ENCODE measurements around the gene SCART1. TPM values are rescaled to one million over a fixed set of nuclear protein-coding genes. Genes with fewer than 3 reads are reported as not detected.

Gene SCART1
- total RNA-seq, 1 experiment from 2014 or later: 0.50 TPM

GRCh38 chr10:133511408-133511807, 57.7 kb downstream of the SCART1 start:
- Mint-ChIP-seq H3K9me3 (peaks cover 82 to 84% of the 10 kb centered on the region in 2 experiments), H3K4me1 (no peaks in the 10 kb centered on the region), H3K27ac (no peak overlapping the region), H3K4me3 (no peak overlapping the region), H3K36me3 (ENCODE audit: insufficient read depth in 1 of 3, low read depth in 3 of 3) (peaks cover 0 to 23% (median 2%) of the 10 kb centered on the region in 3 experiments; a peak in 3 of 7 replicates), H3K27me3 (ENCODE audit: low read depth) (peaks cover 3% of the 10 kb centered on the region)
- Histone ChIP-seq H3K4me1 (ENCODE audit: insufficient read depth, low read length) (no peaks in the 10 kb centered on the region), H3K79me2 (ENCODE audit: insufficient read depth, low read length) (no peaks in the 10 kb centered on the region), H2AFZ (ENCODE audit: low read length) (no peak overlapping the region), H2BK5ac (ENCODE audit: insufficient read length, low read length) (no peak overlapping the region), H3K4ac (ENCODE audit: low read depth, low read length) (no peak overlapping the region), H3K56ac (ENCODE audit: insufficient read length, low read depth, low read length) (no peak overlapping the region), H2BK15ac (ENCODE audit: low read depth, low read length) (no peak overlapping the region), H2BK12ac (ENCODE audit: insufficient read length, low read depth, low read length) (no peak overlapping the region), H3K23me2 (ENCODE audit: insufficient read length, low read depth, low read length, poor library complexity, severe bottlenecking) (no peaks in the 10 kb centered on the region), H4K8ac (replicated peaks; ENCODE audit: insufficient read length, low read depth, low read length) (no peak overlapping the region), H3K23ac (ENCODE audit: insufficient read length, low read depth, low read length) (no peak overlapping the region), H3K27me3 (ENCODE audit: insufficient read depth, low read length) (no peaks in the 10 kb centered on the region), H2BK20ac (ENCODE audit: low read depth, low read length, poor library complexity, severe bottlenecking) (no peak overlapping the region), H3K9me3 (ENCODE audit: control insufficient read depth, low read depth, low read length) (peaks cover 74% of the 10 kb centered on the region), H3K27ac (ENCODE audit: insufficient read length, low read depth, low read length) (no peak overlapping the region), H3K79me1 (ENCODE audit: insufficient read depth, low read depth, low read length, poor library complexity, severe bottlenecking) (no peaks in the 10 kb centered on the region), H3K14ac (ENCODE audit: insufficient read depth, low read length) (no peak overlapping the region), H2BK120ac (ENCODE audit: low read depth, low read length, poor library complexity, severe bottlenecking) (no peak overlapping the region), H3K9ac (ENCODE audit: extremely low read depth, insufficient read length, low read length) (no peak overlapping the region), H3K4me2 (ENCODE audit: insufficient read depth, insufficient read length, low read length) (no peak overlapping the region), H4K5ac (ENCODE audit: insufficient read length, low read depth, low read length) (no peak overlapping the region), H4K20me1 (ENCODE audit: control insufficient read depth, insufficient read depth, insufficient read length) (no peaks in the 10 kb centered on the region), H2AK5ac (ENCODE audit: insufficient read length, low read length) (no peak overlapping the region), H3T11ph (ENCODE audit: low read length) (no peak overlapping the region), H3K18ac (ENCODE audit: insufficient read length, low read depth, low read length) (no peak overlapping the region), H4K91ac (ENCODE audit: insufficient read length, low read depth, low read length) (no peak overlapping the region)
- DNase-seq: no peak
- no peak for TF ChIP-seq CTCF (conservative IDR thresholded peaks at IDR 0.05)
- WGBS (ENCODE audit: extremely low coverage, insufficient read length, low lambda C conversion rate): no CpG with 5 or more reads among the region's 4 CpGs

All from H9 (cell line).